CD4-positive, alpha-beta T cell treated with Interleukin-1 beta for 1 hour (primary cell): Measurements from ENCODE around the gene SAE1.
"Not testable (repeated sequence)": the region's sequence is repeated elsewhere in the genome, so short reads cannot be mapped to it uniquely, and the experiment has no call there.

Experiments used
- DNase-seq, 2 donors: peaks; one replicate each; pipeline ENCODE4 v3.0.0-alpha.2; 2020 to 2022

Gene SAE1

DNA sequence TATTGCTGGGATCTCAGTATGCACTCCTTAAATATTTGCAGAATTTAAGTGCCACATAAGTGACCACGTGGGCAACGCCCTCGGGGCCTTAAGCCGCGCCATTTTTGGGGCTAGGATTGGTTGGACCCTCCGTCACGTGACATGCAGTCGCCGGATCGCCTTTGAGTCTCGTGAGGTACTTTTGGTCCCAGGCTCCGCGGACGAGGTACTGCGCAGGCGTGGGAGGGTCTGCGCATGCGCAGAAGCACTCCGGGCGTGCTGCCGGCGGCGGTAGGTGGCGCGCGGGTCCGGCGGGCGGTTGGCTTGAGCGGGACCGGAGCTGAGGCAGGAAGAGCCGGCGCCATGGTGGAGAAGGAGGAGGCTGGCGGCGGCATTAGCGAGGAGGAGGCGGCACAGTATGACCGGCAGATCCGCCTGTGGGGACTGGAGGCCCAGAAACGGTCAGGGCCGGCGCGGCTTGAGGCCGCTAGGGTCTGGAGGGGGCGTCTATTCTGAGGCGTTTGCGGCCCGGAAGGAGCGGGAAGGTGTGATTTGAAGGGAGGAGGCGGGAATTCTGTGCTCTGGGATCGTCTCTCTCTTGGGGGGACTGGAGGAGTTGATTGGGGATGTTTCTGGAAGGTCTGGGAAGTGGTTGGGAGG, at the start of gene SAE1:
TSS of gene SAE1 (plus strand) at position 247 of the 639 bp plus-strand sequence. CDS start at position 343, 96 bp downstream.
- DNase-seq = peak; percentile 95 to 96

DNA sequence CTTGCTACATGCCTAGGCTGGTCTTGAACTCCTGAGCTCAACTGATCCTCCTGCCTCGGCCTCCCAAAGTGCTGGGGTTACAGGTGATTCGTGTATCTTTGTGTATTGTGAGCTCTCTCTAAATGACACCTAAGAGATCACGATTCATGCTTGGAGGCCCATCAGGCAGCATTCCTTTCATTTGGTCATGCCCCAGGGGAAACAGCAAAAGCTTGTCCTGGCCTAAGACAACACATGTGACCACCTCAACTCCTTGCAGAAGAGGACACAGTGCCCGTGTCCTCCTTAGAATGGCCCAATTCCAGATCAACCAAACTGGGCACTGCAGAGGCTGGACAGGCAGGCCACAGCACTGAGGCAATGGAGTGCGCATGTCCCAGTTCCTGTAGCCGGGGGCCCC, 49.5 kb upstream of the SAE1 start:
- DNase-seq = no peak

DNA sequence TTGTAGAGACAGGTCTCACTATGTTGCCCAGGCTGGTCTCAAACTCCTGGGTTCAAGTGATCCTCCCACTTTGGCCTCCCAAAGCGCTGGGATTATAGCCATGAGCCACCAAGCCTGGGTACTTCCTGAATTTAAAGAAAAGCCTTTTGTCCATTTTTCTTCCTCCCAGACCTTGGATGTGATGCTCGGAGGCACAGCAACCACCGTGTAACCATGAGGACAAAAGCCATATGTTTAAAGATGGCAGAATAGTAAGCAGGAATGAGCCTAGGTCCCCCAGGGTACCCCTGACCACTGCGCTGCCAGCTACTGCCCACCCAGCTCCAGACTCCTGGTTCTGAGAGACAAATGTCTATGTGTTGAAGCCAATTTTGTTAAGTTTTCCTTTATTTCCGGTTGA, 48.1 kb upstream of the SAE1 start:
- DNase-seq = no peak

DNA sequence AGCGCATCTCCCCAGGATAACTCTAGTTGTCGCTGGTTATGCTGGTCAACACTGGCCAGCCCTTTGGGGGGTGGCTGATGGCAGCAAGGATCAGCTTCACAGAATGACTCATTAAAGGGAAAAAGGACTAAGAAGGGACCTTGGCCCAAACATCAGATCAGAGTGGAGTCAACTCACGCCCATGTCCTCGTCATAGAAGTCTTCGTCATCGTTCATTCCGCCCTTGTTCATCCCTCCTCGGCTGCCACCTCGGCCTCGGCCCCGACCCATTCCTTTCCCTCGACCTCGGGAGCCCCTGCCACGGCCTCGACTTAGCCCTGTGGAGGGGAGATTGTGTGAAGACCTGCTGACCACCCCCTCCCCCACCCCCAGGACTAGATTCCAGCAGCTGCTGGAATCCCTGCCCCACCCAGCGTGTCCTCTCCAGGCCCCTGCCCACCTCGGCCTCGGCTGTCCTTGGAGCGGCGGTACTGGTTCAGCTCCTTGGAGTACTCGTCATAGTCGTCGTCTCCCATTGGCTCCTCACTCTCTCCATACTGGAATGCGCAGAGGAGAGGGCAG, 45.7 kb upstream of the SAE1 start:
- no peak for DNase-seq

DNA sequence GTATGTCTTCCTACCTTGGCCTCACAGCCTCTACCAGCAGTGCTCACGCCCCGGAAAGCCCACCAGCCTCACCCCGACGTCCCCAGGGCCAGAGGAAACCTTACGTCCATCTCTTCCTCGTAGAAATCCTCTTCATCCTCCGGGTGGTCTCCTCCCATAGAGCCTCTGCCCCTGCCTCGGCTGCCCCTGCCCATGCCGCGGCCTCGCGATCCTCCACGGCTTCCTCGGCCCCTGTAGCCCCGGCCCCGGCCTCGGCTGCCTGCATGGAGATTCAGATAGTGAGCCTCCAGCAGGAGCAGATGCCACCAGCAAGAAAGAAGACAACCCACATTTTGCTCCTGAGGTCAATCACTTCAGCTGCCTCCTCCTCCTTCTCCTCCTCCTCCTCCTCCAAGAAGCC, 44.4 kb upstream of the SAE1 start:
- no peak for DNase-seq

DNA sequence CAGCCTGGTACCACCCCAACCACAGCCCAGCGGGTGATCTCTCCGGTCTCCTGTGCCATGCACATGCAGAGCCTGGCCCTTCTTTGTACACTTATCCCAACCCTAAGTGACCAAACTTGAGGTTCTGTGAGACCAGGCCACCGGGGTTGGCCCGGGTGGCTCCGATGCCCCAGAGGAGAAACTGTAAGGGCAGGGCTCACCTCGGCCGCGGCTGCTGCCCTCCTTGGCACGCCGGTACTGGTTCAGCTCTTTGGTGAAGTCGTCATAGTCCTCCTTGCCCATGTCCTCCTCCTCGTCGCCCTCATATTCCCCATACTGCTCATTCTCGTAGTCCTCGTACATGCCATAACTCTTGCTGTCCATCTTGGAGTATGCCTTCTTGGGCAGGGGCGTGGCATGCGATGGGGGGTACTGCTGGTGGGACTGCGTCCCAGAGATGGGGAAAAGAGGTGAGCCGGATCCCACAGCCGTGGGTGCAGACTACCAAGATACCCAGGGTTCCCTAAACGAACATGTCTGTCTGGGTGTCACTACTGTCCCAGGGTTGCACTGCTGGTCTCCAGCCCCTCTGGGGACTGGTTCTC, 40.8 kb upstream of the SAE1 start:
- DNase-seq = no peak

DNA sequence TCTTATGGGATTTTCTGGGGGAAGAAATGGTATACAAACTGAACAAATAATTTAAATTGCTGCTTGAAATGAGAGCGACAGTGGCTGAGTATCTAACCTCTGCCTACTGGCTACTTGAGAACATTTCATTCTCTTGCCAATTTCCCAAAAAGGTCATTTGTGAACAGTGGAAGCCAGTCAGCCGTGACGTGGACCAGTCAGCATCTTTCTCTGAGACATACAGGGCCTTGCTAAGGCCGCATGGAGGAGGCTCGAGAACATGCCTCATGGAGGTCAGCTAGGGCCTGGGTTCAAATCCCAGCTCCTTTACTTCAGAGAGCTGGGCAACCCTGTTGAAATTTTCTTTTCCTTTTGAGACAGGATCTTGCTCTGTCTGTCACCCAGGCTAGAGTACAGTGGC, 37.4 kb upstream of the SAE1 start:
- no peak for DNase-seq

DNA sequence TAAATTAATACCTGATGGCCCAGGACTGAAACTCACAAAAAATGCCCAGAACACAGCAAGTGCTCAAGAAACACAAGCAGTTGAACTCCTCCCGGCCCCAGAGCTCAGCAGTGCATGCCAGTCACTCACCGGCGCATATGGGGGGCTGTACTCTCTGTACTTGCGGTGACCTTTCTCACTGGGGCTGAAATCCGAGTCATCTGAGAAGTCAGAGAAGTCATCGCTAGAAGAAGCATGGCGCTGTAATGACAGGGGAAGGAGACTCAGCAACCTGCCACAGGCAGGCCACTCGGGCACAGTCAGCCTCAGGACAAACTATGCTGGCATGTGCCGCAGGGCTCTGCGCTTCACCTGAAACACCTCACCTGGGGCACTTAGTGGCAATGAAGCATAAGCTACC, 36.8 kb upstream of the SAE1 start:
- DNase-seq = no peak

DNA sequence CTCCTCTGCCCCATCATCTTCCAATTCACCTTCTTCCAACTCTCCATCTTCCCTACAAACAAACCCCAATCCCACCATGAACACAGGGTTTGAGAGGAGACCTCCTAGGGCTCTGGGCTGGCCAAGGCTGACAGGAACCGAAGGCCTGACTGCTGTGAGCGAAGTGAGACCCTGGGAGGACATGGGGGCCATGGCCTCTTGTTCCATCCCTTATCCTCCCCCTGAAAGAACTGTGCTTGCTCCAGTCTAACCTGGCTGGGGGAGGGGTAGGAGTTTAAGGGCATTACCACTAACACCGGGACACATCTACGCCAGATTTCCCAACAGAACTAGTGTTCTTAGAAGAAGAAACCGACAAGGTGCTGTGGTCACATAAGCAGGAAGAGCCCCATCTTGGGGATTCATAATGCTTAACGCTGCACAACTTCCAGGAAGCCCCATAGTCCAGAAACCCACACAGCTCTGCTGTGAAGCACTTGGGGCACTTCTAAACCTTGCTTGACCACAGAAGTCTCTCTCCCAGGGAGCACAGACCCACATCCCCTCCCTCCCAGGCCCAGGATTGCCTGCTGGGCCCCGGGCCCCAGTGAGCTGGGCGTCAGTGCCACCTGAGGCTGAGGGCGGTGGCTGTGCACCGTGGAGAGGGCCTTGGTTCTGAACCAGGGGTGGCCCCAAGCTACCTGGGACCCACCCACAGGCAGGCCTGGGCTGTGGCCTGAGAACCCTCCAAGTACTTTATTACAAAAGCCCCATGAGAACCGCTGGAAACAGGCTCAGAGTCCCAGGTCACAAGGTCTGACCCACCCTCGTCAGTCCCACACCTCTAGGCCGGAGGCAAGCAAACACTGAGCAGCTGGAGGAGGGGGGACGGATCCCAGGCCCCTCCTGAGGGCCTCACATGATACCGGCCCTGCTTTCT, 35.8 kb upstream of the SAE1 start:
- DNase-seq = peak; percentile 4 to 40

DNA sequence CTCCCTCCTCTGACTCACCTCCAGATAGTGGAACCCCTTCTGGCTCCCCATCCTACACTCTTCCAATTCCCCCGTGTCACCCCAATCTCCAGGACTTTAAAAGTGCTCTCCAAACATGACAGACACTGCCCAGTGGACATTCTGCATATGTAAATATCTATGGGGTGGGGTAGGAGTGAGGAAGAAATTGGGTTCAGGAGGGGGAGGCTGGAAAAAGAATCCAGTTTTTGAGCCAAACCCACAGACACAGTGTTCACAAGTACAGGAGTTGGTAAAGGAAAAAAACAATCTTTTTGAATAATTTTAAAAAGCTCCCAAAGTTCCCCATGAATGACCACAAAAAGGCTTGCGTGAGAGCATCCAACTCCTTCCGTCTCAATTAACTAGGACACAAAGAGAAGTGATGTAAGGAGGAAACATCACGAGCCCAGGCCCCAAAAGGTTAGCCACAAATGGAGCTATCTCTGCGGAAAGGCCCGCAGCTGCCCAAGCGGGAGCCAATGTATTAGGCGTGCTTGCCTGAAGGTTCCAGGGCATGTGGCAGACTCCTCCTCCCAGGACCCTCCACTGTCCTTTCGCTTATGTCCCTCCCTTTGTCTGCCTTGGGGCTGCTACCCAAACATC, 35.0 kb upstream of the SAE1 start:
- DNase-seq = no peak

DNA sequence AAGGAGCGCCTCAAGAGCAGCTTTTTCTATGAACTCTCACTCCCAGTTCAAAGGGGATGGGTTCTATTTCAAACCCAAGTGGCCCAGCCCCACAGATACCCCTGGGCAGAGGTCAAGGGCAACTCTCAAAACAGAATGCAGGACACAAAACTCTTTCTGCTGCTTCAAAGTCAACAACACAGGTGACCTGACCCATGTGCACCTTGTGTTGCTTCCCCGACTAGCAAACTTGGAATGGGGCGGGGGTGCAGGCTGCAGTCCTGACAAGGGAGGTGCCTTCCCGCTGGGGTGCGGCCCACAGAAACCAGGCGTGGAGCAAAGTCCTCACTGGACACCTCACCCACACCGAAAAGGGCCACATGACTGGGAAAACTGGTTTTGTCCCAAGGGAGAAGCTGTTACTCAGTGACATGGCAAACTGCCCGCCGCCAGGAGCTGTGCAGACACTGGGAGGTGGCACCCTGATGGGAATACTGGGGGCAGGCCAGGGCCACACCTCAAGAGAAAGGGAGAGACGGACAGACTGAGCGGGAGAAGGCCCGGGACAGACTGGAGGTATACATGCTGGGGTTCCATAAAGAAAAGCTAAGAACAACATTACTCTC, 34.4 kb upstream of the SAE1 start:
- DNase-seq = no peak

DNA sequence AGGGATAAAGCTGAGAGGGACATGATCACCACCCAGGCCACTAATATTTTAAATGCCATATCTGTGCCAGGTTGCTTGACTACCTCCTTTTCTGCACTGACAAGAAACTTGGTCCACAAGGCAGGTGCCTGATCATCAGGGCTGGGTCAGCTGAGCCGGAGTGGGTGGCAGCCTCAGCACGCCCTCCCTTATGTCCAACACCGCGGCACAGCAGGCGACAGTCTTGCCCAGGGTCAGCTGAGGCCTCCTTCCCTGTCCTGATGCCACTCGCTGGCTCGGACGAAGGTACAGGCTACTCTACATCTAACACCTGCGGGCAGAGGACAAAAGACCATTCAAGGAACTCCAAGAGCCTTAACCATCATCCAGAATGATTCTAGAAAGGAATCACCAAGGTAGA, 33.9 kb upstream of the SAE1 start:
- DNase-seq = no peak

DNA sequence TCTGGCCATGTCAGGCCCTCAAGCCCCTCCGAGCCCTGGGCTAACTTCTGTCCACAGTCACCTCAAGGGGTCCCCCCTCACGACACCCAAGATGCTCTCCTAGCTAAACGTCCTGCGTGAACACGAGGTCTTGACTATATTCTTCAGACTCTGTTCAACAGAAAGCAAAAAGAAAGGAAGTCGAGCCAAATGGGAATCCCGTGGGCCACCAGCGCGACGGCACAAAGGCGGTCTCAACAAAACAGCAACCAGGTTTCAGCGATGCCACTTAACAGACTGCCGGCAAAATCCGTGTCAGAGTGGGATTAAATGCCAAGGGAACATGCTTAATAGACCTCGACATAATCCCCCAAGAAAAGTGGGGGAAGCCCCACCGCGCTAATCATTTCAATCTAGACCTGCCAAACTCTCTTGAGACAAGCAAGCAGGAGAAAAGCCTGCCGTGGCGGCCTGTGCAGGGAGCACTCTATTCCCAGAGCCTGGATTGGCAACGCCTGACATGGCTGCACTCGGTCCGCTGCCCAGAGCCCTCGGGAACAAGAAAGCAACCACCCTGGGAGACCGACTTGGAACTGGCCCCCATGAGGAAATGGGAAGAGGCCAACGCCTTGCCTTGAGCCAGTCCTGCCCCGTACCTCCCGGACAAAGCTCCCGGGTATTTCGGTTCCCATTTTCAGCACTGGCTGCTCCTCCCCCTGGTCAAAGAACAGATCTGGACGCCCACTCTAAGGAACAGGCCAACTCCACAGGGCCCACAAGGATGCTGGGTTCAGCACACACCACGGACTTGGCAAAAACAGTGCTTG, 33.0 kb upstream of the SAE1 start:
- DNase-seq = no peak

DNA sequence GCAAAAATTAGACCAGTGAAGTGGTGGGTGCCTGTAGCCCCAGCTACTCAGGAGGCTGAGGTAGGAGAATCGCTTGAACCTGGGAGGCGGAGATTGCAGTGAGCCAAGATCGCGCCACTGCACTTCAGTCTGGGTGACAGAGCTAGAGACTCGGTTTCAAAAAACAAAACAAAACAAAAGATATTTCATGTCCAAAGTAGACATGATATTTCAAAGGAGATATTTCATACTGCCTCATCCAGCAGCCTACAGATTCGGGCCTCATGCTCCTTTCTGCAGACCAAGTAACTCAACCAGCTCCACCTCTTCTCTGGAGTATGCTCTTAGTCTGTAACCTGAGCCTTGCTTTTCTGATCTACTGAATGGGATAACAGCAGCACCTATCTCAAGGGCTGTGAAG, 32.0 kb upstream of the SAE1 start:
- DNase-seq = no peak

DNA sequence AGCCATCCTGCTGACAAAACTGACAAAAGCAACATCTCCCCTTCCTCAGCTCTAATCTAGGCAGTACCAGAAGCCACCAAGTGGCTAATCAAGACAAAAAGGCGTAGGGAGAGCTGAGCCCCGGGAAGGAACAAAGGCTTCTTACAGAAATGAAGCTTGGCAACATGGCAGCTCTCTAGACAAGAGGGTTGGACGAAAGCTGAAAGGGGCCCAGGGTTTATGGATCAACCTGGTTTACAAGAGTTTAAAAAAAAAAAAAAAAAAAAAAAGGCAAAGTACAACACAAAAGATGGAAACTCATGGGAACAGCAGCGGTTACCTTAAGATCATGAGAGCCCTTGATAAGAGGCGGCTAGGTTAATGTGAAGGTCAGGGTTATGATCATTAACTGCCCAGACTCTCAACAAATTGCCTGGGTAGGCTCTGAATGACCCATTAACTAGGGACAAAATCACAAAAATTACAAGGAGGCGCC, 31.0 kb upstream of the SAE1 start:
- DNase-seq = no peak

DNA sequence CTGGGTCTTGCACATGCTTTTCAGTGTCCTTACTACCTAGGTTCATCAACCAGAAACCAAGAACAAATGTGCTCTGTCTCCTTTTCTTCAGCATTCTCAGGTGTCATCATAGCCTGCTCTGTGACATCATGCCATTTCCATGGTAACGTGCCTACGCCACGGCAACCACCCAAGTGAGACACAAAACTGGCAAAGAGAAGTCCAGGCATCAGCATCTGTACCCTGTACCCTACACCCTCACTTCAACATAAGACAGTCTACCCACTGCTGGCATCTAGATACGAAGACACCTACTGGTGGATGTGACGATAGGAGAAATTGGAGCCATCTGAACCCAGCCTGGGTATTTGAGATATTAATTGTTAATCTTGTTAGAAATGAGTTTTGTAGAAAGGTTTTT, 30.3 kb upstream of the SAE1 start:
- peak in 1 of 2 donors; percentile 10 for DNase-seq

DNA sequence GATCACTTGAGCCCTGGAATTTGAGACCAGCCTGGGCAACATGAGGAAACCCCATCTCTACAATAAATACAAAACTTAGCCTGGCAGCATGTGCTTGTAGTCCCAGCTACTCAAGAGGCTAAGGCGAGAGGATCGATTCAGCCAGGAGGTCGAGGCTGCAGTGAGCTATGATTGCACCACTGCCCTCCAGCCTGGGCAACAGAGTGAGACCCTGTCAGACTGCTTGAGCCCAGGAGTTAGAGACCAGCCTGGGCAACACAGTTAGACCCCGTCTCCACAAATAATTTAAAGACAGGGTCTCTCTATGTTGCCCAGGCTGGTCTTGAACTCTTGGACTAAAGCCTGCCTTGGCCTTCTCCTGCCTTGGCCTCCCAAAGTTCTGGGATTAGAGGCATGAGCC, 29.5 kb upstream of the SAE1 start:
- DNase-seq = not testable (repeated sequence)

DNA sequence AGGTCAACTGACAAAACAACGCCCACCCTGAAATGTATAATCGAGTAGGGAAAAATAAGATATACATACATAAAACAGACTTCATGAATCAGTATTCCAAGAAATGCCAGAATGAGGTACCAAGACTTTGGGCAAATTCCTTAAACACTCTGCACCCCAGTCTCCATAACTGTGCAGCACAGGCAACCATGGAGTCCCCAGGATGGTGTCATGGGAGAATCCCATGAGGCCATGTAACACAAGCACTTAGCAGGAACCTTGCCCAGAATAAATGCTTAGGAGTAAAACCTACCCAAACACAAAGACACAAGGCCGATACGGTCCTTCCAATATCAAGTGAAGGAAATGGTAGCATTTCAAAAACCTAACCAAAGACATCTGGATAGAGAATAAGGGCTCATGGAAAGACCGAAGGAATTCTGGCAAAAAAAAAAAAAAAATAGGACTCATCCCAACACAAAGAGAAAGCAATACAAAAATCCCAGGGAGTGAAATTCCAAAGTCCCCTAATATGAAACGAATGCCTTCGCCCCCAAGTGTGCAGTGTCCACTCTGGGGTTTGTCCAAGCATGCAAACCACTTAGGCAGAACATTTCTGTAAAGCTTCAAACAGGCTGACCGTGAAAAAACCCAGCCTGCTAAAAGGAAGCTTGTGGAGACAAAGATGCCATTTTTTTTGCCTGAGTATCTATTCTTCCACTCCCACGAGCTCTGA, 28.1 kb upstream of the SAE1 start:
- no peak for DNase-seq

DNA sequence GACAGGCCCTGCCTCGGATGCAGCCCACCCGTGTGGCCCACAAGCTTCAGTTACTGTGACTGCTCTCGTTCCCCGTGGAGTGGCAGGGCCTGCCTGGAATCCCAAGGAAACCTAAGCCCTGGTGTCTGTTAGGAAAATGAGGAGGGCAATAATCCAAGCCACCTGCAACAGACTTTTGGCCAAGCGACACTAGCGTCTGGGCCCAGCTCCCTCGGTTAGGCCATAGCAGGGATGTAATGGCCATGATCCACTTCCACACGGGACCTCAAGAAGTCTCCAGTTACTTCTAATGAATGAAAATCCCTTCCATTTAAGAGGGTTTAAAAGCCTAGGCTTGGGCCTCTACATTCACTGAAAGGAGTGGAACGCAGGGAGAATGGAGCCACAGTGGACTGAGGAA, 26.0 kb upstream of the SAE1 start:
- DNase-seq = no peak

DNA sequence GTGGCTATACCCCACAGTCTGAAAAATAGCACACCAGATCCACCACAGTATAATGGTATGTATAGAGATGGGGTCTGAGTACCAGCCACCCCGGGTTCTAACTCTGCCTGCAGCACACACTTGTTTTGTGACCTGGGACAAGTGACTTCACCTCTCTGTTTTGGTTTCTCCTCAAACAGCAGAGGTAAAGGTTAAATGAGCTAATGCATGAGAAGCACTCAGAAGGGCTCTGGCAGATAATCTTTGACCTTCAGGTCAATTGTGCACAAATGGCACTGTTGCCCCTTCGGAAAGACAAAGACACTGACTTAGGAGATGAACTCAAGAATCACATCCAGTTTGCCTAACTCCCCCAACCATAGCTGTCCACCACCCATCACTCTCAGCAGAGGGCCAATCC, 24.8 kb upstream of the SAE1 start:
- DNase-seq = no peak

DNA sequence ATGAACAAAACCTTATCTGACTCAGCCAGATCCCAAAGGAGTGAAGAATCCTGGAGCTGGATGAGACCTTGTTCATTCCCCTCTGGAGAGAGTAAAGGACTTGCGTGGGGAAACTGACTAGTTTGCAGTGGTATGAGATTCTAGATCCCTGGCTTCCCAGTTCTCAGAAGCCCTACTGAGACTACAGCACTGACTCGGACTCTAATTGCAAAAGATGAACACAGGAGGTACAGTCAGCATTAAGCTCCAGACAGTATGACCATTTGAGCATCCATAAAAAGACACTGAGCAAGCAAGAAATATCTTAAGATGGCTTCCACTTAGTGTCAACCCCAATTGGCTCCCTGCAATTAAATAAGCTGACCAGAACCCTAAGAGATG, 23.8 kb upstream of the SAE1 start:
- no peak for DNase-seq
